Measurements from ENCODE around the gene BMP6. TPM values are rescaled to one million over a fixed set of nuclear protein-coding genes. Genes with fewer than 3 reads are reported as not detected.
A peak's percentile ranks its signal among the peaks of the same experiment; 100 is the strongest.

The BMP6 gene
- total and polyA plus RNA-seq, 2 experiments from 2014 or later, result 0.74 TPM; not detected in 1

- Histone ChIP-seq H3K27me3 (no peaks in the 10 kb centered on the region), H3K4me1 (ENCODE audit: low read depth) (no peaks in the 10 kb centered on the region), H3K4me3 (no peak overlapping the region), H3K27ac (no peak overlapping the region), H3K36me3 (no peaks in the 10 kb centered on the region), H3K9me3 (ENCODE audit: low read depth) (no peaks in the 10 kb centered on the region)
- no peak for TF ChIP-seq CTCF (IDR thresholded peaks at IDR 0.05; ENCODE audit: low read depth, low read length)
- no peak for DNase-seq (ENCODE audit: low read depth in 1 of 2, low spot score in 1 of 2)
These were observed 41.1 kb upstream of the BMP6 start for GRCh38 chr6:7684843-7685242.

GRCh38 chr6:7685276-7685675, 40.6 kb upstream of the BMP6 start:
- Histone ChIP-seq H3K9me3 (ENCODE audit: low read depth) (no peaks in the 10 kb centered on the region), H3K4me3 (no peak overlapping the region), H3K4me1 (ENCODE audit: low read depth) (no peaks in the 10 kb centered on the region), H3K36me3 (no peaks in the 10 kb centered on the region), H3K27me3 (no peaks in the 10 kb centered on the region), H3K27ac (no peak overlapping the region)
- no peak for DNase-seq (ENCODE audit: low read depth in 1 of 2, low spot score in 1 of 2)
- TF ChIP-seq CTCF (IDR thresholded peaks at IDR 0.05; ENCODE audit: low read depth, low read length), result no peak

DNA sequence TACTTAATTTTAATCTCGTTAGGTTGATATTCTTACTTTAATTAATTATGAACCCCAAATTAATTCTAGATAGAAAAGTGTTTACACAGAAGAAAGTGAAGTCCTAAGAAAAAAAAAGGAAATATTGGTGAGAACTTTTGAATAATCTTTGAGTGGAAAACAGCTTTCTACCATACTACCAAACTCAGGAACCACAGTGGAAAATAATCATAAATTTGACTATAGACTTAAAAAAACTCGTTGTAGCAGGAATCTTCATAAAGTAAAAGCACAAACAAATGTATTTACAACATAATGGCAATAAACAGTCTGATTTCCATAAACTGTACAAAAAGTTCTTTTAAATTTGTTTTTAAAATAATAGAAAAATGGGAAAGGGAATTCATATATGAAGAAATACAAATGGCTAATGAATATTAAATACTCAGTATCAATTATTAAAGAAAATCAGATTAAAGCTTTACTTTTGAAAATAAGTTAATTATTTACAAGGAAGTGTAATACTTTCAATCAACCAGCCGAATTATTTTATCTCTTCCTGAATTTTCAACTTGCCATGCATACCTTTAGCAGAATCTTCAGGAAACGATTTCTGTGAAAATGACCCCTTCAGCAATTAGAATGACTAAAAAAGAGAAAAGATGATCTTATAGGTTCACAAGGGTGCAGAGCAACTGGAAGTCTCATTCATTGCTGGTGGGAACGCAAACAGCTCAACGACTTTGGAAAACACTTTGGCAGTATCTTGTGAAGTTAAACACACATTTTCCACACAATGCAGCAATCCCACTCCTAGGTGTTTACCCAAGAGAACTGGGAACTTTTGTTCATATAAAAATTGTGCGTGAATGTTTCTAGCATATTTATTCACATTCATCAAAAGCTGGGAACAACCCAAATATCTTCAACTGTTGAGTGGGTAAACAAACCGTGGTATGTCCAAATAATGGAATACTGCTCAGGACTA, 38.5 kb upstream of the BMP6 start:
- no peak for TF ChIP-seq CTCF (IDR thresholded peaks at IDR 0.05; ENCODE audit: low read depth, low read length)
- Histone ChIP-seq H3K4me3 (no peak overlapping the region), H3K9me3 (ENCODE audit: low read depth) (no peaks in the 10 kb centered on the region), H3K27me3 (no peaks in the 10 kb centered on the region), H3K27ac (no peak overlapping the region), H3K36me3 (no peaks in the 10 kb centered on the region), H3K4me1 (ENCODE audit: low read depth) (no peaks in the 10 kb centered on the region)
- no peak for DNase-seq (ENCODE audit: low read depth in 1 of 2, low spot score in 1 of 2)

- Histone ChIP-seq H3K27ac (no peak overlapping the region), H3K9me3 (ENCODE audit: low read depth) (no peaks in the 10 kb centered on the region)
- TF ChIP-seq CTCF (IDR thresholded peaks at IDR 0.05; ENCODE audit: low read depth, low read length), result no peak
These were observed 34.9 kb upstream of the BMP6 start for GRCh38 chr6:7691021-7691420.

DNA sequence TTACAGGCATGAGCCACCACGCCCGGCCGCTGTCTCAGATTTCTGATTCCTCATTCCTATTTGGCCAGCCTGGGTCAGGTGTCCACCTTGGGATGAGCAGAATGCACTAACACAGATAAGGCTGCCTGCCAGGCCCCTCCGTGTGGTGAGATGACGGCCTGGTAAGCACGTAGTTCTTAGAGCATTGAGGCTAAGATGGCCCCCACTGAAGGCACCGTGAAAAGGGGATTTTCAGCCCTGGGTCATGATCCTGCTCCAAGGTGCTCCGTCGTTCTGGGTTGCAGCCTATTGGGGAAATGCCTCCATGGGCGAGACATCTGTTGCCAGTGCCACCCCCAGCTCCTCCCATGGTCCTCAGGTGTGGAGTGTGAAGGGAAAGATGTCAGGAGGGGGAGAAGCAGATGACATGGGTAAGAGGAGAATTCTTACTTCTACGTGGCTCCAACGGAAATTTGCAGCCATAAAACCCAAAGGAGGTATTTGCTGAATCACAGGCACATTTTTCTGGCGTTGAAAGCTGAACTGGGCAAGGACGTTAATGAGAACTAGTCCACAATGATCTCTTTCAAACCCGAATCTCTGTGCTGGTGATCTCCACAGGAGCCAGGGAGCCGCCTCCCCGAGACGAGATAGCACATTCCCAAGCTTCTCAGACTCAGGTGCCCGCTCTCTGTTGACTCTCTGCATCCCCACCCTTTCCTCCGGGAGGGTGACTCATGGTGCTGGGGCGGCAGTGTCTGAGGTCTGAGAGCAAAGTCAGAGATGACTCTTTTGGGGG, 34.0 kb upstream of the BMP6 start:
- Histone ChIP-seq H3K27ac (no peak overlapping the region), H3K9me3 (ENCODE audit: low read depth) (no peaks in the 10 kb centered on the region), H3K4me3 (no peak overlapping the region), H3K4me1 (ENCODE audit: low read depth) (no peaks in the 10 kb centered on the region), H3K36me3 (no peaks in the 10 kb centered on the region), H3K27me3 (no peaks in the 10 kb centered on the region)
- no peak for TF ChIP-seq CTCF (IDR thresholded peaks at IDR 0.05; ENCODE audit: low read depth, low read length)
- DNase-seq (ENCODE audit: low read depth in 1 of 2, low spot score in 1 of 2), result peak in 1 of 2 donors; percentile 40

More at GRCh38 chr6:7691021-7691420, 34.9 kb upstream of the BMP6 start:
- no peaks in the 10 kb centered on the region for H3K27me3 ChIP-seq
- no peaks in the 10 kb centered on the region for H3K4me1 ChIP-seq (ENCODE audit: low read depth)
- H3K4me3 ChIP-seq, result no peak overlapping the region
- no peak for DNase-seq (ENCODE audit: low read depth in 1 of 2, low spot score in 1 of 2)
- no peaks in the 10 kb centered on the region for H3K36me3 ChIP-seq
